ENCODE measurements around the gene AGAP1. TPM values are rescaled to one million over a fixed set of nuclear protein-coding genes. Genes with fewer than 3 reads are reported as not detected.

AGAP1 gene
- total RNA-seq, 1 donor = 12.3 TPM

- no peak for TF ChIP-seq CTCF (IDR thresholded peaks at IDR 0.05; ENCODE audit: insufficient read depth, low read length)
- peak; percentile 35 for DNase-seq (ENCODE audit: low read depth)
- peak overlapping the region; percentile 76 for H3K4me3 ChIP-seq (ENCODE audit: low read depth, low read length)
Observed at GRCh38 chr2:235494716-235495372, 1.0 kb downstream of the AGAP1 start.

- TF ChIP-seq CTCF (IDR thresholded peaks at IDR 0.05; ENCODE audit: insufficient read depth, low read length) = no peak
- peak overlapping the region; percentile 76 for H3K4me3 ChIP-seq (ENCODE audit: low read depth, low read length)
- DNase-seq (ENCODE audit: low read depth) = peak; percentile 10
Observed at GRCh38 chr2:235495373-235496238, 1.8 kb downstream of the AGAP1 start.

GRCh38 chr2:235496239-235496621, 2.4 kb downstream of the AGAP1 start:
- TF ChIP-seq CTCF (IDR thresholded peaks at IDR 0.05; ENCODE audit: insufficient read depth, low read length) = no peak
- DNase-seq (ENCODE audit: low read depth) = peak; percentile 6
- peak overlapping the region; percentile 76 for H3K4me3 ChIP-seq (ENCODE audit: low read depth, low read length)

GRCh38 chr2:235497096-235497495, 3.3 kb downstream of the AGAP1 start:
- no peak for DNase-seq (ENCODE audit: low read depth)
- no peak for TF ChIP-seq CTCF (IDR thresholded peaks at IDR 0.05; ENCODE audit: insufficient read depth, low read length)
- no peak overlapping the region for H3K4me3 ChIP-seq (ENCODE audit: low read depth, low read length)

- no peak for TF ChIP-seq CTCF (IDR thresholded peaks at IDR 0.05; ENCODE audit: insufficient read depth, low read length)
- no peak for DNase-seq (ENCODE audit: low read depth)
- no peak overlapping the region for H3K4me3 ChIP-seq (ENCODE audit: low read depth, low read length)
Observed at GRCh38 chr2:235498541-235498940, 4.7 kb downstream of the AGAP1 start.

GRCh38 chr2:235498946-235499812, 5.3 kb downstream of the AGAP1 start:
- no peak for TF ChIP-seq CTCF (IDR thresholded peaks at IDR 0.05; ENCODE audit: insufficient read depth, low read length)
- H3K4me3 ChIP-seq (ENCODE audit: low read depth, low read length) = no peak overlapping the region
- no peak for DNase-seq (ENCODE audit: low read depth)
